C4-2B (cell line): ENCODE results near the gene STARD10.
"Not testable (repeated sequence)": the region's sequence is repeated elsewhere in the genome, so short reads cannot be mapped to it uniquely, and the experiment has no call there.

Experiments
- H3K27ac ChIP-seq: fragments of 450-650 bp; 2 replicates; pipeline ENCODE4 v1.5.1; 2017
- ZFX ChIP-seq: fragments of 450-650 bp; IDR thresholded peaks from 2 replicates; pipeline ENCODE4 v1.6.1; 2017
- TF ChIP-seq, protein P1 (sequence below): fragments of 450-650 bp; conservative IDR thresholded peaks from 2 replicates; pipeline ENCODE4 v1.5.1; 2017; ENCODE audit warnings: mild to moderate bottlenecking

Gene STARD10

GRCh38 chr11:72813740-72814285 lies 20.0 kb upstream of the STARD10 start:
- peak; percentile 82; the same call in 1 of the 2 replicates for TF ChIP-seq ZFX
- TF ChIP-seq, protein P1, sequence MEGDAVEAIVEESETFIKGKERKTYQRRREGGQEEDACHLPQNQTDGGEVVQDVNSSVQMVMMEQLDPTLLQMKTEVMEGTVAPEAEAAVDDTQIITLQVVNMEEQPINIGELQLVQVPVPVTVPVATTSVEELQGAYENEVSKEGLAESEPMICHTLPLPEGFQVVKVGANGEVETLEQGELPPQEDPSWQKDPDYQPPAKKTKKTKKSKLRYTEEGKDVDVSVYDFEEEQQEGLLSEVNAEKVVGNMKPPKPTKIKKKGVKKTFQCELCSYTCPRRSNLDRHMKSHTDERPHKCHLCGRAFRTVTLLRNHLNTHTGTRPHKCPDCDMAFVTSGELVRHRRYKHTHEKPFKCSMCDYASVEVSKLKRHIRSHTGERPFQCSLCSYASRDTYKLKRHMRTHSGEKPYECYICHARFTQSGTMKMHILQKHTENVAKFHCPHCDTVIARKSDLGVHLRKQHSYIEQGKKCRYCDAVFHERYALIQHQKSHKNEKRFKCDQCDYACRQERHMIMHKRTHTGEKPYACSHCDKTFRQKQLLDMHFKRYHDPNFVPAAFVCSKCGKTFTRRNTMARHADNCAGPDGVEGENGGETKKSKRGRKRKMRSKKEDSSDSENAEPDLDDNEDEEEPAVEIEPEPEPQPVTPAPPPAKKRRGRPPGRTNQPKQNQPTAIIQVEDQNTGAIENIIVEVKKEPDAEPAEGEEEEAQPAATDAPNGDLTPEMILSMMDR, result no peak

DNA sequence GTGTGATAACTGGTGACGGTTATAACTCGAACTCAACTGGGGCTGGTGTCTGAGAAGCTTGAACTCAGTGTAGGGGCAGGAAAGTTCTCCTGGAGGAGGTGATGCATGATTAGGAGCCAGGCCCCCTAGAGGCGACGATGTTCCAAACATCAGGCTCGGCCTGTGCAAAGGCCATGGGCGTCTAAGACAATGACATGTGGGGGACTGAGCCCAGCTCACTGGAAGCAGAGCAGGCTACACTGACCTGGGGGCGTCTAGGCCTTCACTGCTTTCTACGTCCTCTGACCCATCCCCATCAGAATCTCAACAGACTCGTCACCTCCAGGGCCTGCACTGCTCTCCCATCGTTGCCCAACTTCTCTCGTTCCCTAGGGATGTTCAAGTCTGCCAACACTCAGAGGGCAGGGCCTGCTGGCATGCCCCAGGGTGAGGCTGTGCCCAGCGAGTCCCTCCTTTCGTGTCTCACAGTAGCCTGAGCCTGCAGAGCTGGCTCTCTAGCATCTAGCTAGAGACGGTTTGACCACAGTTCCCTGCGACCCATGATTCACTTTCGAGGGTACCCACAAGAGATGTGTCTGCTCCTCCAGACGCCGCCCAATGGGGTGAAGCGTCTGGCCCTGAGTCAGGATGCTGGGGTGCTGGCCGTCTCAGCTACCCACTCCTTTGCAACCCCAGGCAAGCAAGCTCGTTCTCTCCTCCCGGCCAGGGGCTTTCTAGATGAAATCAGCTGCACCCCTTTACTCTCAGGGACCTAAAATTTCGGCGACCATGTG lies 19.3 kb upstream of the STARD10 start:
- H3K27ac ChIP-seq, result peak overlapping the region; percentile 91
- TF ChIP-seq, protein P1, result peak; percentile 88
- no peak for TF ChIP-seq ZFX

More at GRCh38 chr11:72813740-72814285, 20.0 kb upstream of the STARD10 start:
- peak overlapping the region; percentile 91 for H3K27ac ChIP-seq

DNA sequence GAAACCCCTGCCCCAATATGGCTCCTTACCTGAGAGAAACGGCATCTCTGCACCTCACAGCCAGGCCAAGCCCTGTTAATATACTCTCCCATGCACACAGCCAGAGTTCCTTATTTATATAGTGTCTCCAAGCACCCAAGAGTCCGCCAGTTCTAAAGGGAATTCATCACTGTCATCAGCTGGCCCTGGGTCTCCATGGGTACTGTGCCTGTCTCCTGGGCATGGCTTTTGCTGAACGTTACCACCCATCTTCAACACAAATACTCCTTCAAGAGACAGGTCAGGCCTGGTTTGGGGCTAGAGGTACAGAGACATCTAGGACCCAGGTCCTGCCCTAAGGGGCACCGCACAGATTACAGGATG lies 18.7 kb upstream of the STARD10 start:
- TF ChIP-seq ZFX, result no peak
- TF ChIP-seq, protein P1, result no peak
- H3K27ac ChIP-seq, result peak overlapping the region; percentile 91

GRCh38 chr11:72811686-72812085 lies 17.8 kb upstream of the STARD10 start:
- H3K27ac ChIP-seq, result not testable (repeated sequence)

DNA sequence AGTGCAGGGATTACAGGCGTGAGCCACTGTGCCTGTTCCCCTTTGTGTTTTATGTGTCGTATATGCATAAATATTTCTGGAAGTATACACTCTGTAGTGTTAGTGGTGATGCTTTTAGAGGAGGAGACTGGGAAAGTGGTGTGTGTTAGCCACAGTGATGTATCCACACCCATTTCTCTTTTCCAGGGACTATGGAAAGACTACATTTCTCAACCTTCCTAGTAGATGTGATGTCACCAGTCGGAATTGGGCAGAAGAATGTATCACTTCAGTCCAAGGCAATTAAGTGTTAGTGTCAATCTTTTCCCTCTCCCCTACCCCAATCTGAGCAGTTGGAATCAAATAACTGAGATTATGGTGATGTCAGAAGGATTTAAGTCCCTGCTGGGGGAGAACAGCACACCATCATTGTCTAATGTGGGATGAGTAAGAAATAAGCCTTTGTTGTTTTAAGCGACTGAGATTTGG lies 14.5 kb upstream of the STARD10 start:
- H3K27ac ChIP-seq, result no peak overlapping the region
- no peak for TF ChIP-seq ZFX
- TF ChIP-seq, protein P1, result no peak

DNA sequence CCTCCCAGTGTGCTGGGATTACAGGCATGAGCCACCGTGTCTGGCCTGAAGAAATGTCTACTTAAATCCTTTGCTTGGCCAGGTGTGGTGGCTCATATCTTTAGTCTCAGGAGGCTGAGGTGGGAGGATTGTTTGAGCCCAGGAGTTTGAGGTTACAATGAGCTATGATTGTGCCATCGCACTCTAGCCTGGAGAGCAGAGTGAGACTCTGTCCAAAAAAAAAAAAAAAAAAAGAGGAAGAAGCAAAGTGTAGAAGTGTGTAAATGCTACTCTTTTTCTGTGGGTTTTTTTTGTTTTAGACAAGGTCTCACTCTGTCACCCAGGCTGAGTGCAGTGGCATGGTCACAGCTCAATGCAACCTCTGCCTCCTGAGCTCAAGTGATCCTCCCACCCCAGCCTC lies 13.9 kb upstream of the STARD10 start:
- no peak overlapping the region for H3K27ac ChIP-seq
- TF ChIP-seq, protein P1, result no peak

DNA sequence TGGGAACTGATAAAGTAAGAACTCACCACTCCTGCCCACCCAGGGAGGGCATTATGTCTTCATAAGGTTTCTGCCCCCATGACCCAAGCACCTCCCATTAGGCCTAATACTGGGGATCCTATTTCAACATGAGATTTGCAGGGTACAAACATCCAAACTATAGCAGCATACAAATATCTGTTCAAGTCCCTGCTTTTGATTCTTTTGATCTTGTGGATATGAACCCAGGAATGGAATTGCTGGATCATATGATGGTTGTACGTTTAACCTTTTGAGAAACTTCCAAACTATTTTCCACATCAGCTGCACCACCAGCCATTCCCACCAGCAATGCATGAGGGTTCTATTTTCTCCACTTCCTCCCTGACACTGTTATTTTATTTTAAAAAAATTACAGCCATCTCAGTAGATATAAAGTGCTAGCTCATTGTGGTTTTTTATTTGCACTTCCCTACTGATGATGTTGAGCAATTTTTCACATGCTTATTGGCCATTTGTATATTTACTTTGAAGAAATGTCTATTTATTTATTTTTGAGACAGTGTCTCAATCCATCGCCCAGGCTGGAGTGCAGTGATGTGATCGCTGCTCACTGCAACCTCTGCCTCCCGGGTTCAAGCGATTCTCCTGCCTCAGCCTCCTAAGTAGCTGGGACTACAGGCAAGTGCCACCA lies 13.3 kb upstream of the STARD10 start:
- H3K27ac ChIP-seq, result no peak overlapping the region
- no peak for TF ChIP-seq ZFX
- TF ChIP-seq, protein P1, result no peak

GRCh38 chr11:72806378-72806777 lies 12.5 kb upstream of the STARD10 start:
- not testable (repeated sequence) for H3K27ac ChIP-seq
